ENCODE results near the gene ARSJ. TPM values are rescaled to one million over a fixed set of nuclear protein-coding genes. Genes with fewer than 3 reads are reported as not detected.

The ARSJ gene
- polyA plus RNA-seq, 4 donors, result 15.3 to 17.1 (median 16.9) TPM

GRCh38 chr4:113990886-113991285, 11.4 kb upstream of the ARSJ start:
- DNase-seq (ENCODE audit: low read depth in 4 of 4, low spot score in 2 of 4), result no peak

GRCh38 chr4:113987382-113987941, 8.0 kb upstream of the ARSJ start:
- no peak for DNase-seq (ENCODE audit: low read depth in 4 of 4, low spot score in 2 of 4)

- DNase-seq (ENCODE audit: low read depth in 4 of 4, low spot score in 2 of 4), result no peak
Measured at GRCh38 chr4:113982181-113982580, 2.7 kb upstream of the ARSJ start.

GRCh38 chr4:113981591-113981990, 2.1 kb upstream of the ARSJ start:
- DNase-seq (ENCODE audit: low read depth in 4 of 4, low spot score in 2 of 4), result no peak

GRCh38 chr4:113979905-113980615, 613 bp upstream of the ARSJ start:
- no peak for DNase-seq (ENCODE audit: low read depth in 4 of 4, low spot score in 2 of 4)

- no peak for DNase-seq (ENCODE audit: low read depth in 4 of 4, low spot score in 2 of 4)
Measured at GRCh38 chr4:113978561-113979147, 793 bp downstream of the ARSJ start.

GRCh38 chr4:113978105-113978504, 1.3 kb downstream of the ARSJ start:
- no peak for DNase-seq (ENCODE audit: low read depth in 4 of 4, low spot score in 2 of 4)

GRCh38 chr4:113977526-113977855, 2.0 kb downstream of the ARSJ start:
- no peak for DNase-seq (ENCODE audit: low read depth in 4 of 4, low spot score in 2 of 4)

- no peak for DNase-seq (ENCODE audit: low read depth in 4 of 4, low spot score in 2 of 4)
Measured at GRCh38 chr4:113976741-113977525, 2.5 kb downstream of the ARSJ start.

GRCh38 chr4:113975578-113975977, 3.9 kb downstream of the ARSJ start:
- DNase-seq (ENCODE audit: low read depth in 4 of 4, low spot score in 2 of 4), result no peak

GRCh38 chr4:113974467-113974866, 5.0 kb downstream of the ARSJ start:
- DNase-seq (ENCODE audit: low read depth in 4 of 4, low spot score in 2 of 4), result no peak

- no peak for DNase-seq (ENCODE audit: low read depth in 4 of 4, low spot score in 2 of 4)
Measured at GRCh38 chr4:113973345-113973744, 6.1 kb downstream of the ARSJ start.

GRCh38 chr4:113972781-113973180, 6.7 kb downstream of the ARSJ start:
- no peak for DNase-seq (ENCODE audit: low read depth in 4 of 4, low spot score in 2 of 4)

- DNase-seq (ENCODE audit: low read depth in 4 of 4, low spot score in 2 of 4), result no peak
Measured at GRCh38 chr4:113971706-113972360, 7.6 kb downstream of the ARSJ start.

- no peak for DNase-seq (ENCODE audit: low read depth in 4 of 4, low spot score in 2 of 4)
Measured at GRCh38 chr4:113969709-113970334, 9.6 kb downstream of the ARSJ start.

- DNase-seq (ENCODE audit: low read depth in 4 of 4, low spot score in 2 of 4), result no peak
Measured at GRCh38 chr4:113968473-113968872, 11.0 kb downstream of the ARSJ start.

- DNase-seq (ENCODE audit: low read depth in 4 of 4, low spot score in 2 of 4), result no peak
Measured at GRCh38 chr4:113967687-113968086, 11.8 kb downstream of the ARSJ start.

GRCh38 chr4:113962719-113963265, 16.7 kb downstream of the ARSJ start:
- DNase-seq (ENCODE audit: low read depth in 4 of 4, low spot score in 2 of 4), result no peak

GRCh38 chr4:113962016-113962347, 17.5 kb downstream of the ARSJ start:
- DNase-seq (ENCODE audit: low read depth in 4 of 4, low spot score in 2 of 4), result no peak

GRCh38 chr4:113960684-113961321, 18.6 kb downstream of the ARSJ start:
- DNase-seq (ENCODE audit: low read depth in 4 of 4, low spot score in 2 of 4), result no peak

Measured in left renal cortex interstitium (tissue), 4 donors.